ENCODE data around the gene SHANK2. TPM values are rescaled to one million over a fixed set of nuclear protein-coding genes. Genes with fewer than 3 reads are reported as not detected.

Gene SHANK2
- under 1 TPM; 0.51 to 0.67 TPM for total RNA-seq
- long read RNA-seq, donor 1, result 0 reads
- long read RNA-seq, donor 2, result 0 reads

- DNase-seq (ENCODE audit: low spot score), result peak; percentile 62
Measured at GRCh38 chr11:71252269-71252769, at the start of gene SHANK2. Gene SHANK2 (minus strand): TSS chr11:71252577. CDS start chr11:71147326, 105,251 bp downstream.

DNA sequence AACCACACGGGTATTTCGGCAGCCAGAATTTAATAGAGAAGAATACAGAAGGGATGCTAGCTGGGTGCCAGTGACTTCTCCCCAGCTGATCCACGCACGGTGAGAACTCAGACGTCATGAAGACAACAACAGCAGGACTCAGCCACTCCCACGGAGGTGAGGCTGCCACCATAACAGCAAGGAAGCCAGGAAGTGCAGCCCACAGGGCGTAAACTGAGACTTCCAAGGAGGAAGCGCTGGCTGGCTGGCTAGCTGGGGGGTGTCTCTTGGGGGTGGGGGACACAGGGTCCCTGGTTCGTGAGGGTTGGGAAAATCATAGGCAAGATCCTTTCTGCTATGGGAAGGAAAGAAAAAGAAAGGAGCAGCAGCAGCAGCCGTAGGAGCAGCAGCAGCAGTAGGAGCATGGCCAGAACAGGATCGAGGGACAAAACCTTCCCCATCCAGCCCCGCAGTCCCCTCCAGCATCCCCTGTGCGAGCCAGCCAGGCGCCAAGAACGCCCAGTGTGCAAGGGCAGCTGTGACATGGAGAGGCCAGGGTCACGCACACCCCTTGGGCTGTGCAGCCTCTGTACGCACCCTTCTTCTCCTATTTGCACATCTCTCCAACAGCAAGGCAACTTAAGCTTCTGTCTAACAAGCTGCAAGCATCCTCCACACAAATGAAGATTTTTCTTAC lies 49.6 kb upstream of the SHANK2 start:
- DNase-seq (ENCODE audit: low spot score), result peak; percentile 54
- intact Hi-C loops (cut with DNase I), result no loop called here

More at GRCh38 chr11:71252269-71252769, at the start of gene SHANK2:
- intact Hi-C loops (cut with DNase I), result no loop called here

- peak; percentile 70 for DNase-seq (ENCODE audit: low spot score)
- intact Hi-C loops (cut with DNase I), result no loop called here
Measured at GRCh38 chr11:71301046-71301857, 48.9 kb upstream of the SHANK2 start.

DNA sequence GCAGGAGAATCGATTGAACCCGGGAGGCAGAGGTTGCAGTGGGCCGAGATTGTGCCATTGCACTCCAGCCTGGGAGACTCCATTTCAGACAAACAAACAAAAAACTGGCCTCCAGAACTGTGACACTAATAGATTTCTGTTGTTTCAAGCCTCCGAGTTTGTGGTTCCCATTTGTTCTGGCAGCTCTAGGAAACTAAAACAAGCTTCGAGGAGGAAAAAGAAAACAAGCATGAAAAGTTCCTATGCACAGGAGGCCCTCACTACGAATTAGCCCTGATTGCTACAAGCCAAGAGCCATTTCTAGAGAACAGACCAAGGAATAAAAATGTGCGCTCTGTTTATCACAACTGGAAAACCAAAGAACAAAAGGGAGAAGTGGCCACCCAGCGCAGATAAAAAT lies 47.8 kb upstream of the SHANK2 start:
- no peak for DNase-seq (ENCODE audit: low spot score)
- intact Hi-C loops (cut with DNase I), result no loop called here

- intact Hi-C loops (cut with DNase I), result no loop called here
- DNase-seq (ENCODE audit: low spot score), result peak; percentile 72
Measured at GRCh38 chr11:71298761-71299181, 46.4 kb upstream of the SHANK2 start.

DNA sequence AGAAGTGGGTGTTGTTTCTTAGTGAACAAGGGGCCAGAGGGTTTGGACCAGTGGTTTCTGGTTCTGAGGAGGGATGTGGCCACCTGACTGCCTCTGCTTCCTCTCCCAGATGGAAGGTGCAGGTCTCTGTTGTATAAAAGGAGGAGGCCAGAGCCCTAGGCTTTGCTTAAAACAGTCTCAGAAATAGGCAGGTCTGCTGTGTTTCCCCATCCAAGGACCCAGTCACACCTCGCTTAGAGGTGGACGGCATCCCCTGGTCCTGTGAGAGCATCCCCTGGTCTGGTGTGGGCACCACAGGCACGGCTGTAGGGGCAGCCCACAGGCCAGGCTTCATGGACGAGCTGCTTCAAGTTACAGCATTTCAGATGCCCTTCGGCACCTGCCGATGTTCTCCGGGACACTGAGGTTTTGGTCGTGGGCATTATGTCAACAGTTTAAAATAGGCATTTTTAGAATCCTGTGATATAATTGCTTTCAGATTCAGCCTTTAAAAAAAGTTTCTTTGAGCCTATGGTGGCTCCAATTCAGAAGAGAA lies 45.7 kb upstream of the SHANK2 start:
- peak; percentile 31 for DNase-seq (ENCODE audit: low spot score)
- intact Hi-C loops (cut with DNase I), result no loop called here

GRCh38 chr11:71294846-71295600 lies 42.6 kb upstream of the SHANK2 start:
- intact Hi-C loops (cut with DNase I), result no loop called here
- peak; percentile 19 for DNase-seq (ENCODE audit: low spot score)

DNA sequence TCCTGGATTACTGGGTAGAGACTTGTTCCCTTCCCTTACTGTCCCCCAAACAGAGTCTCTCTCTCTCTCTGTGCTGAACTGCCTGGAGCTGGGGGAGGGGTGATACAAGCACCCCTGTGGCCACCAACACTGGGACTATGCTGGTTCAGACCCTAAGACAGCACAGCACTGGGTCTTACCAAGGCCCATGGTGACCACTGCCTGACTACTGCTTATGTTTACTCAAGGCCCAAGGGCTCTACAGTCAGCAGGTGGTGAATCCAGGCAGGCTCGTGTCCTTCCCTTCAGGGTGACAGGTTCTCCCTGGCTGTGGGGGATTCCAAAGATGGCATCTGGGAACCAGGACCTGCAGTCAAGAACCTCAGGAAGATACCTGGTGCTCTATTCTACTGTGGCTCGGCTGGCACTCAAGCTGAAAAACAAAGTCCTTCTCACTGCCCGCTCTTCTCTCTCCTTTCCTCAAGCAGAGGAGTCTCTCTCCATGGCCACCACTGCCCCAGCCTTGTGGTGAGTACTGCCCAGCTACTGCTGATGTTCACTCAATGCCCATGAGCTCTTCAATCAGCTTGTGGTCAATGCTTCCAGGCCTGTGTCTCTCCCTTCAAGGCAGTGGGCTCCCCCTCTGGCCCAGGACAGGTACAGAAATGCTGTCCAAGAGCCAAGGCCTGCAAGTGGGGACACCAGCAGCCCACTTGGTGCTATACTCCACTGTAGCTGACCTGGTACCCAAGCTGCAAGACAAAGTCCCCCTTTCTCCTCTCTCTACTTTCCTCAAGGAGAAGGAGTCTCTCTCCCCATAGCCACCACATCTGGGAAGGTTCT lies 41.8 kb upstream of the SHANK2 start:
- intact Hi-C loops (cut with DNase I), result no loop called here
- peak; percentile 64 for DNase-seq (ENCODE audit: low spot score)

- intact Hi-C loops (cut with DNase I), result no loop called here
- peak; percentile 62 for DNase-seq (ENCODE audit: low spot score)
Measured at GRCh38 chr11:71286701-71287643, 34.6 kb upstream of the SHANK2 start.

DNA sequence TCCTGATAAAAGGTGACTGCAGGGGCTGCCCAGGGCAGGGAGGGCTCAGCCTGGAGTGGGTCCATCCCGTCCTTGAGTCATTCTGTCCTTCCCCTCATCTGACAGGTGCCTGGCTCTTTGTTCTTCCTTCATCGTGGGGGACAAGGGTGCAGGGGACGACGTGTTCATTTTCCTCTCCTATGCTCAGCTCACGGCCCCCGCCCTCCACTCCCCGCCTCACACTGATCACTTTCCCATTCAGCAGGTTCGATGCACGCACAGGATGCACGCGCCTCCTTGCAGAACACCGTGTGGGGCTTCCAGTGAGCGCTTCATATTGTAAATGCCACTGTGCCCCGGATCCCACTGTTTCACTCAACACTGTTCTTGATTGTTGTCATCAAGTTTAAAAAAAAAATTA lies 32.7 kb upstream of the SHANK2 start:
- intact Hi-C loops (cut with DNase I), result no loop called here

DNA sequence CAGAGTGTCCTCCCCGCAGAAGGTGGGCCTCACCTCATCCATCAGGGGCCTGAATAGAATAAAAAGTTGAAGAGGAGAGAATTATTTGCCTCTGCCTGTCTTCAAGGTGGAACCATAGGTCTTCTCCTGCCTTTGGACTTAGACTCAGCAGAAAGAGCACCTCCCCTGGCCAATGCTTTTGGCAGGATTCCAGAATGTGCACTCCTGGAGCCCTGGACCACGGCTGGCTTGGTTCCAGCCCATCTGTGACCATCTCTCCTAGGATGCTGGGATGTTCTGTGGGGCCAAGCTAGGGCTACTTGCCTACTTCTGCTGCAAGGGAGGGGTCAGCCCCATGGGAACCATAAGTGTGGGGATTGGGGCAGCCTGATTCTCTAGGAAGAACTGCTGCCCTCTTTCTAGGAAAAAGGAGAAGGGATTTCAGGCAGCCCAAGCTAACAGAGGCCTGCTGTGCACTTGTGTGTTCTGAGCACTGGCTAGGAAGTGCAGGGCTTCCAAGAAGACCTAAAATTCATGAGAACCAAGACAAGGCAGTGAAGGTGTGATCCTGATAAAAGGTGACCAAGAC lies 32.2 kb upstream of the SHANK2 start:
- no peak for DNase-seq (ENCODE audit: low spot score)
- intact Hi-C loops (cut with DNase I), result no loop called here

More for the DNA sequence above, 32.7 kb upstream of the SHANK2 start:
- DNase-seq (ENCODE audit: low spot score), result no peak

- DNase-seq (ENCODE audit: low spot score), result no peak
Measured at GRCh38 chr11:71283971-71284441, 31.6 kb upstream of the SHANK2 start.

DNA sequence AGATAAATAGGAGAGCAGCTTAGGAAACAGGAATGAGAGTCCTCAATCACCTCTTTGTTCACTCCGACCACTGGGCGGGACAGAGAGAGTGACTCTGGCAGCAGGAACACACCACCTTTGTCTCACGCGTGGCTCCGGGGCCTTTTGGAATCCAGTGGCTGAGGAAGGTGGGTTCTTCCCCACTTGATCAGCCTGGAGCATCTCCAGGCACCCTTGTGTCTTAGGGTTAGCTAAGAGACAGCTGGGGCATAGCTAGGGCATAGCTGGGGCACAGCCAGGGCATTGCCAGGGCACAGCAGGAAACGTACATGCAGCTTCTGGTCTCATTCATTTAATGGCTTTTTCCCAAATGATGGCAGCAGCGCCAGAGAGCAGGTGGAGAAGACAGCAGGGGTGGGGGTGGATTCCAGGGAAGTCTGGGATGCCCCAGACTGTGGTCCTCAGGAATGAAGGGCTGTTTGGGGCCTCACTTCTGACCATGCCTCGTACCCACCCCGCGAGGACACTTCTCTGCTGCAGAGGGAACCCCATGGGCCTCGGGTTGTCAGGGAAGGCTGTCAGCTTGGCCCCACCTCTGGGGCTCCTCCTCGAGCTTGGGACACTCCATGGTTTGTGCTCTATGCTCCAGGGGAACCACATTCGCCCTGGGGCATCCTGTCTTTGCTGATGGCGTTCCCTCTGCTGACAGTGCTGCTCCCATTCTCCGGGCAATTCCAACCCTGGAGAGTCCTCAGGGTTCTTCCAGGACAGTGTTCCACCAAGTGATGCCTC lies 30.4 kb upstream of the SHANK2 start:
- no peak for DNase-seq (ENCODE audit: low spot score)
- intact Hi-C loops (cut with DNase I), result no loop called here

More at GRCh38 chr11:71283971-71284441, 31.6 kb upstream of the SHANK2 start:
- intact Hi-C loops (cut with DNase I), result no loop called here

DNA sequence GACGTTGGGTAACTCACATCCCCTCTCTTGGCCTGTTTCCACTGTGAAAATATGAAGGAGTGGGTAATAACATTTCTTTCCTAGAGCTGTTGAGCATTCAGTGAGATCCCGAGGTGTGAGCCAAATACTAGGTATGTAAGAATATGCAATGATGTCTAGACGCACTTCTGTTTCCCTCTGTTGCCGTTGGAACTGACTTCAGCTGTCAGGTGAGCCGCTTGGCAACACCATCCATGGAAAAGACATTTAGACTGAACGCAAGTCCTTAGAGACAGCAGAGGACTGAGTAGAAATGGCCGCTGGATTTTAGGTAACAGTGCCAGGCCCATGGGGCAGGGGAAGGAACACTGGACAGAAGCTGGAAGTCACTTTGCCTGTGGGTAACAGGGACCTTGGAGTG lies 29.5 kb upstream of the SHANK2 start:
- DNase-seq (ENCODE audit: low spot score), result no peak
- intact Hi-C loops (cut with DNase I), result no loop called here

DNA sequence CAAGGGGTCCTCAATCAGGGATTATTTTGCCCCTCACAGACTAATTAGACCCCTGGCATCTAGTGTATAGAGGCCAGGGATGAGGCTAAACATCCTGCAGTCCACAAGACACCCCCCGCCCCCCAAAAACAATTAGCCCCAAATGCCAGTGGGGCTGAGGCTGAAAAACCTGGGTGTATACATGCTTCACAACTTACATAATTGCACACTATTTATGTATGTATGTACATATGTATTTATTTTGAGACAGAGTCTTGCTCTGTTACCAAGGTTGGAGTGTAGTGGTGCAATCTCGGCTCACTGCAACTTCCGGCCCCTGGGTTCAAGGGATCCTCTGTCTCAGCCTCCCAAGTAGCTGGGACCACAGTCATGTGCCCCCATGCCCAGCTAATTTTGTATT lies 28.8 kb upstream of the SHANK2 start:
- no peak for DNase-seq (ENCODE audit: low spot score)
- intact Hi-C loops (cut with DNase I), result no loop called here

- intact Hi-C loops (cut with DNase I), result no loop called here
- no peak for DNase-seq (ENCODE audit: low spot score)
Measured at GRCh38 chr11:71279916-71280645, 27.7 kb upstream of the SHANK2 start.
